Measurements from ENCODE around the gene CALHM1. TPM values are rescaled to one million over a fixed set of nuclear protein-coding genes. Genes with fewer than 3 reads are reported as not detected.

Gene CALHM1
- total and polyA plus RNA-seq, 2 of the 13 experiments (the other 11 are each of a cell fraction or from before 2014, with no cell fraction given) = 0.04 TPM; not detected in 1

- Histone ChIP-seq H4K20me1 (ENCODE audit: insufficient read depth, low read length) (no peaks in the 10 kb centered on the region), H3K4me1 (ENCODE audit: insufficient read depth, low read length) (peaks cover 23% of the 10 kb centered on the region), H3K9me3 (ENCODE audit: low read length) (no peaks in the 10 kb centered on the region), H3K4me3 (replicated peaks in 1 of 3; ENCODE audit: insufficient read depth in 1 of 3, low read depth in 2 of 3, low read length in 3 of 3) (no peak overlapping the region), H3K4me2 (ENCODE audit: low read depth, low read length) (peak overlapping the region; percentile 15; the same call in 1 of the 2 replicates), H3K27ac (ENCODE audit: extremely low read length, insufficient read depth, low read length) (no peak overlapping the region), H3K36me3 (replicated peaks in 1 of 2; ENCODE audit: control insufficient read depth in 1 of 2, insufficient read depth in 2 of 2, low read length in 2 of 2) (no peaks in the 10 kb centered on the region), H3K79me2 (ENCODE audit: insufficient read depth, low read length) (no peaks in the 10 kb centered on the region), H2AFZ (ENCODE audit: low read length) (no peak overlapping the region), H3K9ac (ENCODE audit: insufficient read depth, low read depth, low read length) (no peak overlapping the region), H3K27me3 (ENCODE audit: control insufficient read depth in 1 of 2, insufficient read depth in 2 of 2, low read length in 2 of 2) (peaks cover 3 to 31% of the 10 kb centered on the region in 2 experiments; a peak in 3 of 5 replicates)
- ATAC-seq (no peak), FAIRE-seq (no peak), DNase-seq (ENCODE audit: low spot score) (no peak)
- no TSS peak for BruUV-seq (replicated peaks)
- intact Hi-C loops (cut with micrococcal nuclease; ENCODE audit: unreplicated experiment) = no loop called here
- POLR2A ChIA-PET = no interaction called here
- CTCF ChIA-PET (ENCODE audit: low intra/inter-chr PET ratio, low total read pairs) = no interaction called here
- WGBS (ENCODE audit: low lambda C conversion rate) = 50% methylated on average over 2 of the region's 2 CpGs
- in situ Hi-C loops (cut with HindIII; ENCODE audit: extremely low pct_ligation_motif_present, low pct_unique_long_range_greater_than_20kb) = no loop called here
- no peak for TF ChIP-seq ZNF318 (CRISPR knock-in tag; IDR thresholded peaks at IDR 0.05)
- no peak for TF ChIP-seq ZNF550 (CRISPR knock-in tag; IDR thresholded peaks at IDR 0.05; ENCODE audit: borderline replicate concordance)
- TF ChIP-seq ZNF547 (CRISPR knock-in tag; IDR thresholded peaks at IDR 0.05) = no peak
- TF ChIP-seq HMG20B (CRISPR knock-in tag; conservative IDR thresholded peaks at IDR 0.05) = no peak
- no peak for TF ChIP-seq POLR2AphosphoS5 (IDR thresholded peaks at IDR 0.05; ENCODE audit: low read depth, low read length)
- TF ChIP-seq ATF5 (CRISPR knock-in tag; IDR thresholded peaks at IDR 0.05; ENCODE audit: low read depth) = no peak
- TF ChIP-seq ZNF773 (CRISPR knock-in tag; IDR thresholded peaks at IDR 0.05; ENCODE audit: borderline replicate concordance) = no peak
- TF ChIP-seq MXD3 (CRISPR knock-in tag; IDR thresholded peaks at IDR 0.05) = no peak
- no peak for TF ChIP-seq WIZ (CRISPR knock-in tag; IDR thresholded peaks at IDR 0.05)
- TF ChIP-seq SAFB2 (CRISPR knock-in tag; IDR thresholded peaks at IDR 0.05; ENCODE audit: borderline replicate concordance, low read depth) = no peak
- no peak for TF ChIP-seq HMGXB4 (CRISPR knock-in tag; IDR thresholded peaks at IDR 0.05; ENCODE audit: borderline replicate concordance in 1 of 2, low read depth in 1 of 2)
- no peak for TF ChIP-seq CSRNP2 (CRISPR knock-in tag; conservative IDR thresholded peaks at IDR 0.05; ENCODE audit: low read depth)
Measured at GRCh38 chr10:103472005-103472404, 13.3 kb upstream of the CALHM1 start.

Measured in HepG2 (cell line).